ENCODE data around the gene VPS13A. TPM values are rescaled to one million over a fixed set of nuclear protein-coding genes. Genes with fewer than 3 reads are reported as not detected.

Gene VPS13A
- total RNA-seq, 1 donor from 2014 or later: 19.5 TPM

DNA sequence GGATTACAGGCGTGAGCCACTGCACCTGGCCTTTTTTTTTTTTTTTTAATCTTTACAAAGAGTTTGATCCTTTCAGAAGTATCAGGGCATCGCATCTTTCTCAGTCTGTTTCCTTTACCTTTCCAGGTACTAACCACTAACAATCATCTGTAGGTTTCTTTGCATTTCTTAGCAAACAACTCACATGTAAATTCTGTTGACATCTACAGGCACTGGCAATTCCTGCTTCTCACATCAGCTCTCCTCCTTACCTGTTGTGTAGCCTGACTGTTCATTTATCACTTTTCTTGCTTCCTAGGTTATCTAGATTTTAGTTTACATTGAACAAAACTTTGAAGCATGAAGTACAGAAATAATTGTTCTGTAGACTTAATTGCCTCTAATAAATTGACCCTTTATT, 27.5 kb upstream of the VPS13A start:
- no peak for FAIRE-seq
- no peaks in the 10 kb centered on the region for H3K27me3 ChIP-seq (ENCODE audit: control insufficient read depth, insufficient read depth, low read length)

DNA sequence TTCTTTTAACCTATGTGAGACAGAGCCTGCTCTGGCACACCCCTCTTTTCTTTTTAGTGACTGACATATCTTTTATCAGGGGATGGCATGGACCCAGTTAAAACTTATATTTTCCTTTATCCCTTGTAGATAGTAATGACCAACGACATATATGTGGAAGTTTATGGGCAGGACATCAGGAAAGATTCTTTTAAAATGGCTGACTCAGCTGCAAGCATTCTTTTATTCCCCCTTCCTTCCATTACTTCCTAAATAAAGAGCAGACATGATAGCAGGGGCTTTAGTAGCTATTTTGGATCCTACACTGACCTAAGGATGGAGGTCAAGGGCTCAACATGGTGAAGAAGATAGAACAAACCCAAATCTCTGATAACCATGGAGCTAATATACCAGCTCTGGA, 25.0 kb upstream of the VPS13A start:
- FAIRE-seq (no peak), DNase-seq (ENCODE audit: low read depth) (no peak)
- TF ChIP-seq, protein P1, sequence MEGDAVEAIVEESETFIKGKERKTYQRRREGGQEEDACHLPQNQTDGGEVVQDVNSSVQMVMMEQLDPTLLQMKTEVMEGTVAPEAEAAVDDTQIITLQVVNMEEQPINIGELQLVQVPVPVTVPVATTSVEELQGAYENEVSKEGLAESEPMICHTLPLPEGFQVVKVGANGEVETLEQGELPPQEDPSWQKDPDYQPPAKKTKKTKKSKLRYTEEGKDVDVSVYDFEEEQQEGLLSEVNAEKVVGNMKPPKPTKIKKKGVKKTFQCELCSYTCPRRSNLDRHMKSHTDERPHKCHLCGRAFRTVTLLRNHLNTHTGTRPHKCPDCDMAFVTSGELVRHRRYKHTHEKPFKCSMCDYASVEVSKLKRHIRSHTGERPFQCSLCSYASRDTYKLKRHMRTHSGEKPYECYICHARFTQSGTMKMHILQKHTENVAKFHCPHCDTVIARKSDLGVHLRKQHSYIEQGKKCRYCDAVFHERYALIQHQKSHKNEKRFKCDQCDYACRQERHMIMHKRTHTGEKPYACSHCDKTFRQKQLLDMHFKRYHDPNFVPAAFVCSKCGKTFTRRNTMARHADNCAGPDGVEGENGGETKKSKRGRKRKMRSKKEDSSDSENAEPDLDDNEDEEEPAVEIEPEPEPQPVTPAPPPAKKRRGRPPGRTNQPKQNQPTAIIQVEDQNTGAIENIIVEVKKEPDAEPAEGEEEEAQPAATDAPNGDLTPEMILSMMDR (IDR thresholded peaks at IDR 0.05; ENCODE audit: insufficient read depth, low read length, severe bottlenecking): no peak
- Histone ChIP-seq H3K4me3 (ENCODE audit: low read depth, low read length) (no peak overlapping the region), H3K36me3 (ENCODE audit: control insufficient read depth, insufficient read depth, low read length) (no peaks in the 10 kb centered on the region), H3K27me3 (ENCODE audit: control insufficient read depth, insufficient read depth, low read length) (no peaks in the 10 kb centered on the region)

More for the DNA sequence above, 27.5 kb upstream of the VPS13A start:
- TF ChIP-seq, protein P1 (IDR thresholded peaks at IDR 0.05; ENCODE audit: insufficient read depth, low read length, severe bottlenecking): no peak
- DNase-seq (ENCODE audit: low read depth): no peak
- H3K36me3 ChIP-seq (ENCODE audit: control insufficient read depth, insufficient read depth, low read length): no peaks in the 10 kb centered on the region
- H3K4me3 ChIP-seq (ENCODE audit: low read depth, low read length): no peak overlapping the region

DNA sequence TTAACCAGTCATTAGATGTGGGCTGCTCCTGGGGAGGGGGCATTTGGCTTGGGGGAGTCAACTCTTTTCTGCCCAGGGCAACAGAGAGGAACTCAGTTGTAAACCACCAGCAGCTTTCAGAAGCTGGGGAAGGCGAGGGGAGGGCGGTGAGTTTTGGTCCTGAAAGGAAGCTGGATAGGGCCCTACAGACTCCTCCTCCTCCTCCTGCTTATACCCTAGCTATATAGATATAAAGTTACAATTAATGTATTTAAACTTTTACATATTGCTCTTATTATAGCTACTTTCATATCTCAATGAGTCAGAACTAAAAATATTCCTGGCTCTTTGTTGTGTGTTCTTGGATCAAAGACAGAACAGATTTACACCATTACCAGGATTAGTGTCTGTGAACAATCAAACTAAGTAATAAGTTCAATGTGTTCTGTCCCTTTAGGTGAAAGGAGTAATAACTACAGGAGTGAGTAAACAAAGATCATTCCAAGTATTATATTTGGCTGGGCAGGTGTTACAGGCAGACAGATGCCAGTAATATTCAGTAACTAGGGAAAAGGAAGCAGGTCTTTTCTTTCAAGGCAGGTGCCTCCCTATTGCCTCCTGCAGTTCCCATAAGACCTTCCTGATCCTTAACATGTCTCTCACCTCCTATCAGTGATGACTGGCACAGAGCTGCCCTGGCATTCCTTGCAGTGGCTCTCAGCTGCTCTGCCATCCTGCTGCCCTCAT, 20.5 kb upstream of the VPS13A start:
- Histone ChIP-seq H3K4me3 (ENCODE audit: low read depth, low read length) (no peak overlapping the region), H3K36me3 (ENCODE audit: control insufficient read depth, insufficient read depth, low read length) (no peaks in the 10 kb centered on the region), H3K27me3 (ENCODE audit: control insufficient read depth, insufficient read depth, low read length) (no peaks in the 10 kb centered on the region)
- TF ChIP-seq, protein P1 (IDR thresholded peaks at IDR 0.05; ENCODE audit: insufficient read depth, low read length, severe bottlenecking): no peak
- DNase-seq (ENCODE audit: low read depth) (peak; percentile 21), FAIRE-seq (no peak)

DNA sequence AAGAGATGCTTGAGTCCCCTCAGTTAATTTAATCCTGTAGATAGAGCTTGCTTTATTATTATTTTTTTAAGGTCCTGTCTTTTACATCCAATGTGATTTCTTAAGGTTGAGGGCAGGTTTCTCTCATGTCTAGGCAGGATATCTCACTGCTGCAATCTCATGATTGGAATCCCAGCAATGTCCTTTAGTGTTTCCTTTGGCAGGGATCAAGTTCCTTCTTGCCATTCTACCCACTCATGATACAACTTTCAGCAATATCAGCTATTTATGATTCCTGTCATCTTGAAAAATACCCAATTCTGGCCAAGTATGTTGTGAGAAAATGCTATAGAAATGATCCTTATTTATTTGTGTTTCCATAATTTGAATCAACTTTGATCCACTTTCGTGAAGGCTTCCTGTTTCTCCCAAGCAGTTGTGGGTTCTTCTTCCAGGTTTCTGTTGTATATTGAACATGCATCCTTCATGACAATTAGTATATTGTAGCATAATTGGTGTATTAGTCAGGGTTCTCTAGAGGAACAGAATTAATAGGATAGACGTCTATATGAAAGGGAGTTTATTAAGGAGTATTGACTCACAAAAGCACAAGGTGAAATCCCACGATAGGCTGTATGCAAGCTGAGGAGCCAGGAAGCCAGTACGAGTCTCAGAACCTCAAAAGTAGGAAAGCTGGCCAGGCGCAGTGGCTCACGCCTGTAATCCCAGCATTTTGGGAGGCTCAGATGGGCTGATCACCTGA, 18.4 kb upstream of the VPS13A start:
- Histone ChIP-seq H3K36me3 (ENCODE audit: control insufficient read depth, insufficient read depth, low read length) (no peaks in the 10 kb centered on the region), H3K27me3 (ENCODE audit: control insufficient read depth, insufficient read depth, low read length) (no peaks in the 10 kb centered on the region), H3K4me3 (ENCODE audit: low read depth, low read length) (no peak overlapping the region)
- TF ChIP-seq, protein P1 (IDR thresholded peaks at IDR 0.05; ENCODE audit: insufficient read depth, low read length, severe bottlenecking): no peak
- DNase-seq (ENCODE audit: low read depth) (peak; percentile 98), FAIRE-seq (no peak)

DNA sequence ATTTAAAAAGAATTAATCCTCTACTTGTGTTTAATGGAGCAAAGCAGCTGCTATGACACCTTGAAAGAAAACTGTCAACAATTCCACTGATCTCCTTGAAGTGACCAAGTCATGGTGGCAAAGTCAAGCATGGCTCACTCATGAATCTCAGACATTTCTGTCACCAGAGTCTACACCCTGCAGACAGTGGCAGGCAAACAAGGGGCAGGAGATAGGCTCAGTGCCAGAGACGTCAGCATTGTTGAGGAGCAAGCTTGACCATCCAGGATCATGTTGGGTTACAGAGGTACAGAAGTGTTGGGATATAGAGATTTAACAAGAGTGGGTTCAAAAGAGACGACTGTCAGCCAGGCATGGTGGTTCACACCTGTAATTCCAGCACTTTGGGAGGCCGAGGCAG, 16.1 kb upstream of the VPS13A start:
- H3K36me3 ChIP-seq (ENCODE audit: control insufficient read depth, insufficient read depth, low read length): no peaks in the 10 kb centered on the region

More for the DNA sequence above, 16.1 kb upstream of the VPS13A start:
- no peaks in the 10 kb centered on the region for H3K27me3 ChIP-seq (ENCODE audit: control insufficient read depth, insufficient read depth, low read length)
- TF ChIP-seq, protein P1 (IDR thresholded peaks at IDR 0.05; ENCODE audit: insufficient read depth, low read length, severe bottlenecking): no peak
- no peak overlapping the region for H3K4me3 ChIP-seq (ENCODE audit: low read depth, low read length)
- no peak for FAIRE-seq
- DNase-seq (ENCODE audit: low read depth): no peak

Data from bronchial epithelial cell (primary cell).